ENCODE measurements around the gene RGL1. TPM values are rescaled to one million over a fixed set of nuclear protein-coding genes. Genes with fewer than 3 reads are reported as not detected.

RGL1 gene
- total and polyA plus RNA-seq, 9 of the 15 experiments (the other 6 are each of a cell fraction or from before 2014, with no cell fraction given), result under 0.01 to 0.07 (median 0.04) TPM

DNA sequence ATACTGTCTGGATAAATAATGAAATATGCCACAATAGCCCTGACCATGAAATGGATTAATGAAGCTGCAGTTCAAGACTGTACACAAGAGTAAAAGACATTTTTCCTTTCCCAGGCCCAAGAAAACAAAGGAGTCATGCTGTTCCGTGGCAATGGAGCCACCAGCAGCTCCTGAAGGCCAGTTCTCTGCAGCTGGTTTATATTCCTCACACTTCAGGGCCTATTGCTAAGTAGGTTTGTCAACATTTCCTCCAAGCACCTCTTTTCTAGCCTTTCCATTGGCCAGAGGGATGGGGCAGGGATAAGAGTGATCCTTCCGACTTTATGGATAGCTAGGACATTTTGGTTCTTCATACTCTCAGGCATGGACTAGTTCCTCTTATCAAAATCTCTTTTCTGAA lies 24.2 kb upstream of the RGL1 start:
- Histone ChIP-seq H3K27me3 (ENCODE audit: control insufficient read depth in 2 of 2, insufficient read depth in 2 of 2, low read length in 2 of 2) (peaks cover 0 to 6% of the 10 kb centered on the region in 2 experiments; a peak in 2 of 5 replicates), H3K36me3 (ENCODE audit: control insufficient read depth, insufficient read depth, low read length) (no peaks in the 10 kb centered on the region), H3K4me1 (replicated peaks in 1 of 2; ENCODE audit: control insufficient read depth in 2 of 2, insufficient read depth in 2 of 2, low read length in 2 of 2) (no peaks in the 10 kb centered on the region), H3K9me3 (replicated peaks; ENCODE audit: control insufficient read depth, insufficient read depth, low read depth, low read length) (no peaks in the 10 kb centered on the region), H3K79me2 (ENCODE audit: control insufficient read depth, insufficient read depth, low read length) (no peaks in the 10 kb centered on the region), H3K27ac (ENCODE audit: extremely low read depth, low read depth, low read length) (no peak overlapping the region), H3K4me2 (ENCODE audit: insufficient read depth, low read length) (no peak overlapping the region), H3K4me3 (no peak overlapping the region), H2AFZ (ENCODE audit: low read depth, low read length) (no peak overlapping the region), H3K9ac (ENCODE audit: insufficient read depth in 1 of 2, low read depth in 2 of 2, low read length in 2 of 2) (no peak overlapping the region), H4K20me1 (replicated peaks; ENCODE audit: control insufficient read depth, insufficient read depth, low read length) (no peaks in the 10 kb centered on the region), H3K9me1 (ENCODE audit: control insufficient read depth, insufficient read depth, low read length) (no peaks in the 10 kb centered on the region)
- no TSS peak for BruUV-seq (replicated peaks)
- CTCF ChIA-PET (ENCODE audit: low intra/inter-chr PET ratio), result no interaction called here
- WGBS (ENCODE audit: insufficient coverage, low coverage, missing lambda C conversion rate), result 3% methylated on average over 2 of the region's 2 CpGs
- POLR2A ChIA-PET, result no interaction called here
- intact Hi-C loops (cut with micrococcal nuclease) (no loop called here), in situ Hi-C loops (cut with MboI) (no loop called here)
- no peak for DNase-seq (ENCODE audit: extremely low read depth in 1 of 4, low spot score in 3 of 4)
- no peak for FAIRE-seq
- no peak for ATAC-seq
- TF ChIP-seq ESRRB (CRISPR knock-in tag; IDR thresholded peaks at IDR 0.05; ENCODE audit: borderline replicate concordance) (no peak), MYBL2 (IDR thresholded peaks at IDR 0.05; ENCODE audit: low read depth) (no peak), MYBL2 (CRISPR knock-in tag; IDR thresholded peaks at IDR 0.05; ENCODE audit: borderline replicate concordance) (no peak), CHD4 (IDR thresholded peaks at IDR 0.05; ENCODE audit: insufficient read depth, insufficient replicate concordance, low read depth, low read length, poor library complexity, severe bottlenecking) (no peak), CBFA2T3 (IDR thresholded peaks at IDR 0.05) (no peak), KDM2B (CRISPR knock-in tag; IDR thresholded peaks at IDR 0.05) (no peak)
- TF ChIP-seq, protein P1, sequence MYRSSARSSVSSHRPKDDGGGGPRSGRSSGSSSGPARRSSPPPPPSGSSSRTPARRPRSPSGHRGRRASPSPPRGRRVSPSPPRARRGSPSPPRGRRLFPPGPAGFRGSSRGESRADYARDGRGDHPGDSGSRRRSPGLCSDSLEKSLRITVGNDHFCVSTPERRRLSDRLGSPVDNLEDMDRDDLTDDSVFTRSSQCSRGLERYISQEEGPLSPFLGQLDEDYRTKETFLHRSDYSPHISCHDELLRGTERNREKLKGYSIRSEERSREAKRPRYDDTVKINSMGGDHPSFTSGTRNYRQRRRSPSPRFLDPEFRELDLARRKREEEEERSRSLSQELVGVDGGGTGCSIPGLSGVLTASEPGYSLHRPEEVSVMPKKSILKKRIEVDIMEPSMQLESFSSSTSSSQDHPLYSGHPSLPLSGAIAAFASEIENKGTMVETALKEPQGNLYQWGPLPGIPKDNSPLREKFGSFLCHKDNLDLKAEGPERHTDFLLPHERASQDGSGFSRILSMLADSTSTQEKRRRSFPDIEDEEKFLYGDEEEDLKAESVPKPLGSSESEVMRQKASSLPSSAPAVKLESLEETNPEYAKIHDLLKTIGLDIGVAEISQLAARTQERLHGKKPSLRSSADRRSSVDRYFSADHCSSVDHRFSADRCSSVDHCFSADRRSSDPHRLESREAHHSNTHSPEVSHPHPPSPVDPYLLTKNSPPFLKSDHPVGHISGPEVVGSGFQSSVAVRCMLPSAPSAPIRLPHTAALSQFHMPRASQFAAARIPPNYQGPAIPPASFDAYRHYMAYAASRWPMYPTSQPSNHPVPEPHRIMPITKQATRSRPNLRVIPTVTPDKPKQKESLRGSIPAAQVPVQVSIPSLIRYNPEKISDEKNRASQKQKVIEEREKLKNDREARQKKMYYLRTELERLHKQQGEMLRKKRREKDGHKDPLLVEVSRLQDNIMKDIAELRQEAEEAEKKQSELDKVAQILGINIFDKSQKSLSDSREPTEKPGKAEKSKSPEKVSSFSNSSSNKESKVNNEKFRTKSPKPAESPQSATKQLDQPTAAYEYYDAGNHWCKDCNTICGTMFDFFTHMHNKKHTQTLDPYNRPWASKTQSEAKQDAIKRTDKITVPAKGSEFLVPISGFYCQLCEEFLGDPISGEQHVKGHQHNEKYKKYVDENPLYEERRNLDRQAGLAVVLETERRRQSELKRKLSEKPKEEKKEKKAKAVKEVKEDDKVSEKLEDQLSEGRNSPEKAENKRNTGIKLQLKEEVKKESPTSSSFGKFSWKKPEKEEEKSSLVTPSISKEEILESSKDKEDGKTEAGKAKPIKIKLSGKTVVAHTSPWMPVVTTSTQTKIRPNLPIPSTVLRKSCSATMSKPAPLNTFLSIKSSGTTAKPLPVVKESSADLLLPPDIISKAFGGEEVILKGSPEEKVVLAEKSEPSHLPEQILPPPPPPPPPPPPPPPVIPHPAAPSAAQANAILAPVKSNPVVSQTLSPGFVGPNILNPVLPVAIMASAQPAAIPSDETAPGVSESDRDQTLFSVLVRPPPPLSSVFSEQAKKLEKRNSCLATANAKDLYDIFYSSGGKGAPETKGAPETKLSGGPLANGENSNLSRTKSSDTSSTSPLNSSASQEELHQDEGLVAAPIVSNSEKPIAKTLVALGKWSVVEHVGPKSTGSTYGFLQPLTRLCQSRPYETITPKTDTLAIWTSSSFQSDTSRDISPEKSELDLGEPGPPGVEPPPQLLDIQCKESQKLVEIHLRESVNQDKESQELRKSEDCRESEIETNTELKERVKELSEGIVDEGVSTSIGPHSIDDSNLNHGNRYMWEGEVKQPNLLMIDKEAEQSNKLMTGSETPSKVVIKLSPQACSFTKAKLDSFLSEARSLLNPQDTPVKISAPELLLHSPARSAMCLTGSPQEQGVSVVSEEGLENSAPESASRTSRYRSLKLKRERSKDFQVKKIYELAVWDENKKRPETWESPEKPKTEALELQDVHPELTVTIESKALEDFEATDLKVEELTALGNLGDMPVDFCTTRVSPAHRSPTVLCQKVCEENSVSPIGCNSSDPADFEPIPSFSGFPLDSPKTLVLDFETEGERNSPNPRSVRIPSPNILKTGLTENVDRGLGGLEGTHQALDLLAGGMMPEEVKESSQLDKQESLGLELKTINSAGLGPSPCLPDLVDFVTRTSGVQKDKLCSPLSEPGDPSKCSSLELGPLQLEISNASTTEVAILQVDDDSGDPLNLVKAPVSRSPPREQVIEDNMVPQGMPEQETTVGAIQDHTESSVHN (IDR thresholded peaks at IDR 0.05; ENCODE audit: borderline replicate concordance in 1 of 2, low read depth in 1 of 2), result no peak
- TF ChIP-seq, protein P2, sequence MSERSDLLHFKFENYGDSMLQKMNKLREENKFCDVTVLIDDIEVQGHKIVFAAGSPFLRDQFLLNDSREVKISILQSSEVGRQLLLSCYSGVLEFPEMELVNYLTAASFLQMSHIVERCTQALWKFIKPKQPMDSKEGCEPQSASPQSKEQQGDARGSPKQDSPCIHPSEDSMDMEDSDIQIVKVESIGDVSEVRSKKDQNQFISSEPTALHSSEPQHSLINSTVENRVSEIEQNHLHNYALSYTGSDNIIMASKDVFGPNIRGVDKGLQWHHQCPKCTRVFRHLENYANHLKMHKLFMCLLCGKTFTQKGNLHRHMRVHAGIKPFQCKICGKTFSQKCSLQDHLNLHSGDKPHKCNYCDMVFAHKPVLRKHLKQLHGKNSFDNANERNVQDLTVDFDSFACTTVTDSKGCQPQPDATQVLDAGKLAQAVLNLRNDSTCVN (CRISPR knock-in tag; IDR thresholded peaks at IDR 0.05), result no peak
- TF ChIP-seq, protein P3, sequence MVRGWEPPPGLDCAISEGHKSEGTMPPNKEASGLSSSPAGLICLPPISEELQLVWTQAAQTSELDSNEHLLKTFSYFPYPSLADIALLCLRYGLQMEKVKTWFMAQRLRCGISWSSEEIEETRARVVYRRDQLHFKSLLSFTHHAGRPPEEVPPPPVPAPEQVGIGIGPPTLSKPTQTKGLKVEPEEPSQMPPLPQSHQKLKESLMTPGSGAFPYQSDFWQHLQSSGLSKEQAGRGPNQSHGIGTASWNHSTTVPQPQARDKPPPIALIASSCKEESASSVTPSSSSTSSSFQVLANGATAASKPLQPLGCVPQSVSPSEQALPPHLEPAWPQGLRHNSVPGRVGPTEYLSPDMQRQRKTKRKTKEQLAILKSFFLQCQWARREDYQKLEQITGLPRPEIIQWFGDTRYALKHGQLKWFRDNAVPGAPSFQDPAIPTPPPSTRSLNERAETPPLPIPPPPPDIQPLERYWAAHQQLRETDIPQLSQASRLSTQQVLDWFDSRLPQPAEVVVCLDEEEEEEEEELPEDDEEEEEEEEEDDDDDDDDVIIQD (CRISPR knock-in tag; IDR thresholded peaks at IDR 0.05), result no peak
- TF ChIP-seq, protein P4, sequence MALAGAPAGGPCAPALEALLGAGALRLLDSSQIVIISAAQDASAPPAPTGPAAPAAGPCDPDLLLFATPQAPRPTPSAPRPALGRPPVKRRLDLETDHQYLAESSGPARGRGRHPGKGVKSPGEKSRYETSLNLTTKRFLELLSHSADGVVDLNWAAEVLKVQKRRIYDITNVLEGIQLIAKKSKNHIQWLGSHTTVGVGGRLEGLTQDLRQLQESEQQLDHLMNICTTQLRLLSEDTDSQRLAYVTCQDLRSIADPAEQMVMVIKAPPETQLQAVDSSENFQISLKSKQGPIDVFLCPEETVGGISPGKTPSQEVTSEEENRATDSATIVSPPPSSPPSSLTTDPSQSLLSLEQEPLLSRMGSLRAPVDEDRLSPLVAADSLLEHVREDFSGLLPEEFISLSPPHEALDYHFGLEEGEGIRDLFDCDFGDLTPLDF (CRISPR knock-in tag; IDR thresholded peaks at IDR 0.05), result no peak

Data from K562 (cell line).